ENCODE results near the gene SOCS7.

The SOCS7 gene

DNA sequence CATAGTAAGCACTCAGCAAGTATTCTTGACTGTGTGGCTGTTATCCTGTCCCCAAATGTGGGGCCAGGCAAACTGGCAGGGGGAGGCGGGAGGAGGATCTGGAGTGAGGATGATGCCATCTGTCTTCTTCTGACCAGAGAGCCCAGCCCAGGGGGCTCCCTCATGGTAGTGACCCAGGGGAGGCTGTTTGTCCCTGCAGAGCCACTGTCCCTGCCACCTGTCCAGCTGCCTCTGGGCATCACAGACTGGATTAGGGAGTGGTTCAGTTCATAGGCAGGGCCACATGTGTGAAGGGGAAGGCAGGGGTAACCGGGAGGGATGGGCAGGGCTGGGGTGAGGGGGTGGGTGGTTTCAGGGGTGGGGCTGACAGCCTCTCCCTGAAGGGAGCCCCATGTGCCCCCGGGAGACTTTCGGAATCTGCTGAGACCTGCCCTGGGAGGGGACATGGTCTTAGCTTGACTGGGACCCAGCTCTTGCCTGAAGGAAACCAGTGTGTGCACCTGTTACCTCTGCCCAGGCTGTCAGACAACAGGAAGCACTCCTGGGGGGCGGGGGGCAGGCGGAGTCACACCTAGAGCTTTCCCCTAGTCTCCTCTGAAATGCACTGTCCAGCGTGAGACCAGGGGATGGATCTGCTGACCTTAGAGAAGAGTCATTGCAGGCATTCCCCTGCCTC lies 91.8 kb downstream of the SOCS7 start:
- H3K9ac ChIP-seq (ENCODE audit: low read length), result peak overlapping the region; percentile 41; the same call in 1 of the 2 replicates
- peak; percentile 92 for DNase-seq

DNA sequence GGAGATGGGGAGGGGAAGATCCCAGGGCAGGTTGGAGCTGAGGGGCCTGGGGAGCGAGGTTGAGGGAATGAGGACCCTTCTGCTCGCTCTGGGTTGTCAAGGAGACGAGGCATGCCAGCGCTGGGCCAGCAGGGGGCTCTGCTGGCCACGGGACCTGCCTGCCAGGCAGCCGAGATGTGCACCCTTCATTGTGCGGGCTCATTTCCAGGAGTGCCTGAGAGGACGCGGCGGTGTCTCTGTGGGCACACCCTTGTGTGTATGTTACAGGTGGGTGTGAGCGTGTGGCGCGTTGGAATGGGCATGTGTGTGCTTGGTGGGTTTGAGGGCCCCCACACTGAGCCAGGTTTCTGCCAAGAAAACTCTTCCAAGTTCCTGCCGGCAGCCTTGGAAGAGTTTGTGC lies 92.5 kb downstream of the SOCS7 start:
- Histone ChIP-seq H3K27ac (ENCODE audit: low read length) (peak overlapping the region; percentile 78; the same call in 1 of the 2 replicates), H3K79me2 (ENCODE audit: low read length) (peaks cover 91% of the 10 kb centered on the region), H3K27me3 (replicated peaks; ENCODE audit: insufficient read depth, low read length) (no peaks in the 10 kb centered on the region), H3K9ac (ENCODE audit: low read length) (peak overlapping the region; percentile 41; the same call in 1 of the 2 replicates), H3K9me3 (replicated peaks; ENCODE audit: insufficient read depth, low read length) (no peaks in the 10 kb centered on the region), H2AFZ (ENCODE audit: low read length) (0 out of 2 replicates have a peak overlapping the region, but pooled peaks have one; percentile 25), H3F3A (ENCODE audit: insufficient read depth, low read length) (peaks cover 16% of the 10 kb centered on the region), H3K4me2 (ENCODE audit: low read depth, low read length) (peak overlapping the region; percentile 97), H3K36me3 (replicated peaks; ENCODE audit: insufficient read depth, low read length) (no peaks in the 10 kb centered on the region), H3K4me1 (ENCODE audit: low read length) (peaks cover 36% of the 10 kb centered on the region), H4K20me1 (ENCODE audit: insufficient read depth, low read length) (no peaks in the 10 kb centered on the region), H3K9me2 (replicated peaks; ENCODE audit: insufficient read depth, low read length) (no peaks in the 10 kb centered on the region), H3K4me3 (ENCODE audit: low read length) (peak overlapping the region; percentile 49)
- TF ChIP-seq, protein P1, sequence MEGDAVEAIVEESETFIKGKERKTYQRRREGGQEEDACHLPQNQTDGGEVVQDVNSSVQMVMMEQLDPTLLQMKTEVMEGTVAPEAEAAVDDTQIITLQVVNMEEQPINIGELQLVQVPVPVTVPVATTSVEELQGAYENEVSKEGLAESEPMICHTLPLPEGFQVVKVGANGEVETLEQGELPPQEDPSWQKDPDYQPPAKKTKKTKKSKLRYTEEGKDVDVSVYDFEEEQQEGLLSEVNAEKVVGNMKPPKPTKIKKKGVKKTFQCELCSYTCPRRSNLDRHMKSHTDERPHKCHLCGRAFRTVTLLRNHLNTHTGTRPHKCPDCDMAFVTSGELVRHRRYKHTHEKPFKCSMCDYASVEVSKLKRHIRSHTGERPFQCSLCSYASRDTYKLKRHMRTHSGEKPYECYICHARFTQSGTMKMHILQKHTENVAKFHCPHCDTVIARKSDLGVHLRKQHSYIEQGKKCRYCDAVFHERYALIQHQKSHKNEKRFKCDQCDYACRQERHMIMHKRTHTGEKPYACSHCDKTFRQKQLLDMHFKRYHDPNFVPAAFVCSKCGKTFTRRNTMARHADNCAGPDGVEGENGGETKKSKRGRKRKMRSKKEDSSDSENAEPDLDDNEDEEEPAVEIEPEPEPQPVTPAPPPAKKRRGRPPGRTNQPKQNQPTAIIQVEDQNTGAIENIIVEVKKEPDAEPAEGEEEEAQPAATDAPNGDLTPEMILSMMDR (IDR thresholded peaks at IDR 0.05; ENCODE audit: low read length), result peak; percentile 93
- no peak for TF ChIP-seq EZH2 (optimal IDR thresholded peaks at IDR 0.05; ENCODE audit: low read depth, low read length)
- DNase-seq, result peak; percentile 73

More for the DNA sequence above, 91.8 kb downstream of the SOCS7 start:
- Histone ChIP-seq H3K79me2 (ENCODE audit: low read length) (peaks cover 88% of the 10 kb centered on the region), H3K4me1 (ENCODE audit: low read length) (peaks cover 36% of the 10 kb centered on the region), H3K9me2 (replicated peaks; ENCODE audit: insufficient read depth, low read length) (no peaks in the 10 kb centered on the region), H3K4me3 (ENCODE audit: low read length) (peak overlapping the region; percentile 49), H3K27ac (ENCODE audit: low read length) (peak overlapping the region; percentile 78), H3K9me3 (replicated peaks; ENCODE audit: insufficient read depth, low read length) (no peaks in the 10 kb centered on the region), H3K36me3 (replicated peaks; ENCODE audit: insufficient read depth, low read length) (no peaks in the 10 kb centered on the region), H3F3A (ENCODE audit: insufficient read depth, low read length) (peaks cover 16% of the 10 kb centered on the region), H2AFZ (ENCODE audit: low read length) (0 out of 2 replicates have a peak overlapping the region, but pooled peaks have one; percentile 25), H3K4me2 (ENCODE audit: low read depth, low read length) (peak overlapping the region; percentile 97), H4K20me1 (ENCODE audit: insufficient read depth, low read length) (no peaks in the 10 kb centered on the region), H3K27me3 (replicated peaks; ENCODE audit: insufficient read depth, low read length) (no peaks in the 10 kb centered on the region)
- TF ChIP-seq EZH2phosphoT487 (IDR thresholded peaks at IDR 0.05; ENCODE audit: low read length) (no peak), EZH2 (optimal IDR thresholded peaks at IDR 0.05; ENCODE audit: low read depth, low read length) (no peak)
- TF ChIP-seq, protein P1 (IDR thresholded peaks at IDR 0.05; ENCODE audit: low read length), result no peak

DNA sequence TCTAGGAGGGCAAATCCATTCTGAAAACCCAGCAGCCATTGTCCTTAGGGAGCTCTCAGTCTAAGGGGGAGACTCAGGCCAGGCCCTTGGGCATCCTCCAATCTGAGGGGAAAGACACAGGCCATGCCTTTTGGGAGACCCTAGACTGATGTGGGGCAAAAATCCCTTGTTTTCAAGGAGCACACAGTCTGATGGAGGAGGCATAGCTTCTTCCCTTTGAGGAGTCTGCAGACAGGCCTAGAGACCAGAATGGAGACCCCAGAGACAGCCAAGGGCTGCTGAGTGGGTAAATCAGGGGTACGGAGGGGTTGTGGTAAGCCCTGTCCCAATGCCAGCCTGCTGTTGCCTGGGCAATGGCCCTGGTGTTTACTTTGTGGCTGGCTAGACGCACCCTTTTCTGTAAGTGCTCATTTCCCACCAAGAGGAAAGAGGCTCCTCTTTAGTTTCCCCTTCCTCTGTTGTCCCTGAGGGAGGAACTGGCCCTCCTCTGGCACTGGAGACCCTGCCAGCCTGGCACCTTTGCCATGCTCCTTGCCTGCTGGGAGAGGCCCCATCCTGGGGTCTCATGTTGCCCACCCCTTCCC lies 96.0 kb downstream of the SOCS7 start:
- Histone ChIP-seq H4K20me1 (ENCODE audit: insufficient read depth, low read length) (no peaks in the 10 kb centered on the region), H3K4me1 (ENCODE audit: low read length) (peaks cover 17% of the 10 kb centered on the region), H3K9ac (ENCODE audit: low read length) (no peak overlapping the region), H3F3A (ENCODE audit: insufficient read depth, low read length) (peaks cover 14% of the 10 kb centered on the region), H2AFZ (ENCODE audit: low read length) (no peak overlapping the region), H3K4me3 (ENCODE audit: low read length) (no peak overlapping the region), H3K4me2 (ENCODE audit: low read depth, low read length) (no peak overlapping the region), H3K9me2 (replicated peaks; ENCODE audit: insufficient read depth, low read length) (no peaks in the 10 kb centered on the region), H3K79me2 (ENCODE audit: low read length) (peaks cover 91% of the 10 kb centered on the region), H3K9me3 (replicated peaks; ENCODE audit: insufficient read depth, low read length) (no peaks in the 10 kb centered on the region), H3K36me3 (replicated peaks; ENCODE audit: insufficient read depth, low read length) (no peaks in the 10 kb centered on the region), H3K27me3 (replicated peaks; ENCODE audit: insufficient read depth, low read length) (no peaks in the 10 kb centered on the region), H3K27ac (ENCODE audit: low read length) (no peak overlapping the region)
- TF ChIP-seq, protein P1 (IDR thresholded peaks at IDR 0.05; ENCODE audit: low read length), result no peak
- no peak for TF ChIP-seq EZH2 (optimal IDR thresholded peaks at IDR 0.05; ENCODE audit: low read depth, low read length)
- no peak for TF ChIP-seq EZH2phosphoT487 (IDR thresholded peaks at IDR 0.05; ENCODE audit: low read length)
- DNase-seq, result no peak
